SK-N-SH (cell line): Measurements from ENCODE around the gene WDR44. TPM values are rescaled to one million over a fixed set of nuclear protein-coding genes. Genes with fewer than 3 reads are reported as not detected.
A peak's percentile ranks its signal among the peaks of the same experiment; 100 is the strongest.

Experiments used
- CTCF ChIA-PET: fragments of 300-600, 350-600 bp; formaldehyde crosslinking; extraction: SDS; loops from one replicate; lab custom pipeline; 2021; lab: Yijun Ruan, JAX
- POLR2A ChIA-PET: fragments of 350-600 bp; sonication (Branson Sonifier 250); formaldehyde crosslinking; extraction: SDS; loops from one replicate; lab custom pipeline; 2020; ENCODE audit warnings: antibody characterized with exemption, inconsistent platforms; lab: Yijun Ruan, JAX
- DNase-seq: peaks from one replicate; pipeline ENCODE4 v3.0.0; 2012
- H2AFZ ChIP-seq: fragments of 200-600 bp; sonication (generic); 2 replicates; pipeline ENCODE4 v1.8.1; 2016; ENCODE audit warnings: antibody characterized with exemption, mild to moderate bottlenecking, low read depth
- H3F3A ChIP-seq: fragments of 200-600 bp; sonication (generic); replicated peaks from 2 replicates; pipeline ENCODE3; 2016; ENCODE audit warnings: antibody characterized with exemption, mild to moderate bottlenecking; ENCODE audit not compliant: insufficient read depth
- H3K27ac ChIP-seq, 2 experiments: fragments of 200-500 bp in 1 of 2; fragments of 200-600 bp in 1 of 2; sonication (Bioruptor generic) in 1 of 2; sonication (generic), shearing (Covaris generic) in 1 of 2; 2 replicates each; pipeline versions ENCODE4 v1.5.1 to v1.6.1; 2014 to 2016; ENCODE audit warnings: low read depth in 2 of 2, inconsistent platforms in 1 of 2, low read length in 1 of 2, mild to moderate bottlenecking in 1 of 2, mixed read lengths in 1 of 2
- H3K27me3 ChIP-seq: fragments of 200-600 bp; sonication (generic), shearing (Covaris generic); 2 replicates; pipeline ENCODE4 v1.6.1; 2016; ENCODE audit warnings: mixed run types; ENCODE audit not compliant: insufficient read depth
- H3K36me3 ChIP-seq, 2 experiments: fragments of 200-500 bp in 1 of 2; fragments of 200-600 bp in 1 of 2; sonication (Bioruptor generic) in 1 of 2; sonication (generic) in 1 of 2; replicated peaks in 1 of 2; 2 replicates each; pipeline versions ENCODE3 to v1.5.1; 2014 to 2016; ENCODE audit warnings: low read length in 1 of 2, mild to moderate bottlenecking in 1 of 2; ENCODE audit not compliant: insufficient read depth in 2 of 2, control insufficient read depth in 1 of 2
- H3K4me1 ChIP-seq, 2 experiments: fragments of 200-500 bp in 1 of 2; fragments of 200-600 bp in 1 of 2; sonication (Bioruptor generic) in 1 of 2; sonication (generic), shearing (Covaris generic) in 1 of 2; 2 replicates each; pipeline versions ENCODE4 v1.5.1 to v1.6.1; 2014 to 2016; ENCODE audit warnings: low read depth in 1 of 2, low read length in 1 of 2, mixed run types in 1 of 2; ENCODE audit not compliant: insufficient read depth in 2 of 2, control insufficient read depth in 1 of 2
- H3K4me2 ChIP-seq: fragments of 200-600 bp; sonication (generic), shearing (Covaris generic); 2 replicates; pipeline ENCODE4 v1.6.1; 2017; ENCODE audit warnings: mixed run types
- H3K4me3 ChIP-seq, 2 experiments: fragments of 200-500 bp in 1 of 2; fragments of 200-600 bp in 1 of 2; sonication (Bioruptor generic) in 1 of 2; sonication (generic), shearing (Covaris generic) in 1 of 2; 2 replicates each; pipeline versions ENCODE4 v1.5.1 to v1.8.1; 2014 to 2016; ENCODE audit warnings: low read depth in 2 of 2, inconsistent platforms in 1 of 2, low read length in 1 of 2, mild to moderate bottlenecking in 1 of 2, mixed read lengths in 1 of 2, moderate library complexity in 1 of 2
- H3K79me2 ChIP-seq: fragments of 200-600 bp; sonication (generic); 2 replicates; pipeline ENCODE4 v1.8.1; 2017; ENCODE audit warnings: mild to moderate bottlenecking; ENCODE audit not compliant: insufficient read depth
- H3K9ac ChIP-seq: fragments of 200-600 bp; sonication (generic); 2 replicates; pipeline ENCODE4 v1.6.1; 2017; ENCODE audit warnings: mixed run types
- H3K9me2 ChIP-seq: fragments of 200-600 bp; sonication (generic); 2 replicates; pipeline ENCODE4 v1.6.1; 2017; ENCODE audit warnings: mixed run types
- H3K9me3 ChIP-seq: fragments of 200-600 bp; sonication (generic); 2 replicates; pipeline ENCODE4 v1.6.1; 2017; ENCODE audit warnings: mixed run types, mild to moderate bottlenecking, moderate library complexity
- H4K20me1 ChIP-seq: fragments of 200-600 bp; sonication (generic); 2 replicates; pipeline ENCODE4 v1.6.1; 2017; ENCODE audit warnings: mild to moderate bottlenecking, mixed run types; ENCODE audit not compliant: insufficient read depth
- CHD2 ChIP-seq: fragments of 150-350 bp; IDR thresholded peaks from 2 replicates; pipeline ENCODE4 v1.6.1; 2018; ENCODE audit warnings: low read length; ENCODE audit not compliant: partially characterized antibody
- EP300 ChIP-seq, 2 experiments: IDR thresholded peaks; 2 replicates each; pipeline versions ENCODE4 v1.4.0 to v1.6.1; 2012; ENCODE audit warnings: borderline replicate concordance in 1 of 2, low read depth in 1 of 2, low read length in 1 of 2
- EZH2phosphoT487 ChIP-seq: fragments of 200-600 bp; sonication (generic); IDR thresholded peaks from 2 replicates; pipeline ENCODE4 v1.6.1; 2017; ENCODE audit warnings: low read depth, mixed run types, mild to moderate bottlenecking, antibody characterized with exemption, moderate library complexity, borderline replicate concordance
- FOSL2 ChIP-seq: IDR thresholded peaks from 2 replicates; pipeline ENCODE4 v1.4.0; 2012; ENCODE audit warnings: low read depth, mild to moderate bottlenecking, moderate library complexity, borderline replicate concordance
- GABPA ChIP-seq: IDR thresholded peaks from 2 replicates; pipeline ENCODE4 v1.4.0; 2012; ENCODE audit warnings: low read depth, mild to moderate bottlenecking
- MEF2A ChIP-seq: IDR thresholded peaks from 2 replicates; pipeline ENCODE4 v1.4.0; 2012; ENCODE audit warnings: low read depth, borderline replicate concordance
- MXI1 ChIP-seq: IDR thresholded peaks from 2 replicates; pipeline ENCODE4 v1.6.1; 2012; ENCODE audit warnings: mild to moderate bottlenecking, low read depth, low read length, improper control_type of control experiment
- POLR2AphosphoS5 ChIP-seq: IDR thresholded peaks from 2 replicates; pipeline ENCODE4 v1.6.1; 2012; ENCODE audit warnings: low read depth, low read length
- RAD21 ChIP-seq: IDR thresholded peaks from 2 replicates; pipeline ENCODE4 v1.6.1; 2012; ENCODE audit warnings: mild to moderate bottlenecking, low read length
- RCOR1 ChIP-seq: fragments of 150-350 bp; IDR thresholded peaks from 2 replicates; pipeline ENCODE4 v1.6.1; 2017; ENCODE audit warnings: antibody characterized with exemption, low read length
- RFX5 ChIP-seq: IDR thresholded peaks from 2 replicates; pipeline ENCODE4 v1.6.1; 2012; ENCODE audit warnings: mild to moderate bottlenecking, improper control_type of control experiment, low read length
- SIN3A ChIP-seq: IDR thresholded peaks from 2 replicates; pipeline ENCODE4 v1.6.1; 2012; ENCODE audit warnings: low read depth, mild to moderate bottlenecking, low read length, moderate library complexity, borderline replicate concordance
- TAF1 ChIP-seq: IDR thresholded peaks from 2 replicates; pipeline ENCODE4 v1.6.1; 2012; ENCODE audit warnings: low read depth, mild to moderate bottlenecking, low read length, moderate library complexity, borderline replicate concordance
- TCF12 ChIP-seq: IDR thresholded peaks from 2 replicates; pipeline ENCODE4 v1.4.0; 2012
- WGBS: methylation state at CpG from one replicate; pipeline ENCODE4 v1.1.6; 2017; ENCODE audit warnings: low lambda C conversion rate; 5-methylcytosine and 5-hydroxymethylcytosine counted together
- polyA plus RNA-seq, 3 experiments: library from polyadenylated mRNA; depleted of rRNA; stranded (reverse); fragments of >200 nt; gene quantifications; 2 replicates each; pipeline ENCODE4 v1.2.3, GENCODE V29; 2012
- TF ChIP-seq, protein P1 (sequence below): IDR thresholded peaks from 2 replicates; pipeline ENCODE4 v1.4.0; 2012; ENCODE audit warnings: low read depth, borderline replicate concordance
- TF ChIP-seq, protein P2 (sequence below): IDR thresholded peaks from 2 replicates; pipeline ENCODE4 v1.4.0; 2012; ENCODE audit warnings: low read depth, borderline replicate concordance
- TF ChIP-seq, protein P3 (sequence below): IDR thresholded peaks from 2 replicates; pipeline ENCODE4 v1.4.0; 2012; ENCODE audit warnings: low read depth

Gene WDR44
- polyA plus RNA-seq, 1 of the 3 experiments (the other 2 are of a cell fraction): 5.3 TPM

DNA sequence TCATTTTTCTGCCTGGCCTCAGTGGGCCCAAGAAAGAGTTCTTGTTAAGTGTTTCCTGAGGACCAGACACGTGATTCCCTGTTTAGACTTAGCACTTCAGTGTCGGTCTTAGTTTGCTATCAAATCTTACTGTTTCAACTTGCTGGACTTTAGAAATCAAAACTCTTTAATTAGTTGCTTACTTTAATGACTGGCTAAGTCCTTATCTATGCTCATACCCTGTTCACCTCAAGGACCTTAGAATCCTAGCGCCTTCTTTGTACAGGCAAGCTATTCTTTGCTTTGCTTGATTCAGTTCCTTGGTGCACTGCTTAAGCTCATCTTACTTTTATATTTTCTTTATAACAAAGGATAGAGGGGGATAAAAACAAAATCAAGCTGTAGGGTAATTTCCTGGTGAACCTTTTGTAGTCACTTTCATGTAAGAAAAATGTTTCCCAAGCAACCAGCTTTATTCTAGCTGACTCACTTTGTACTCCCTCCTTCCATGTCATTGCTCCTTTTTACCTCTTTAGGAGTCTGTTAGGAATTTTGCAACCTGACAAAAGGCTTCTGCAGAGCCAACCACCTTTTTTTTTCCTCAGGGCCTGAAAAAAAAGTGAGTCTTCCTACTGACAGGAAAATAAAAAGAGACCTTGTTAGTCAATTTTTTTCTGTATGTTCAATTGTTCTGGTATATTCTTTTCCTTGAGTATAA lies 14.7 kb downstream of the WDR44 start:
- Histone ChIP-seq H3K4me1 (peaks cover 0 to 4% of the 10 kb centered on the region in 2 experiments; a peak in 1 of 4 replicates), H3K9me3 (no peaks in the 10 kb centered on the region), H3K9me2 (no peaks in the 10 kb centered on the region), H3K27me3 (no peaks in the 10 kb centered on the region), H3K27ac (peak overlapping the region in 1 of 2 experiments; percentile 32; a peak in 2 of 4 replicates), H3K4me2 (0 out of 2 replicates have a peak overlapping the region, but pooled peaks have one; percentile 17), H3K9ac (no peak overlapping the region), H3K4me3 (no peak overlapping the region), H3K36me3 (no peaks in the 10 kb centered on the region), H4K20me1 (peaks cover 48% of the 10 kb centered on the region), H2AFZ (no peak overlapping the region), H3K79me2 (peaks cover 87% of the 10 kb centered on the region), H3F3A (no peaks in the 10 kb centered on the region)
- ChIA-PET POLR2A (no interaction called here), CTCF (no interaction called here)
- 47% methylated on average over 3 of the region's 3 CpGs for WGBS
- TF ChIP-seq GABPA (no peak), MEF2A (no peak), POLR2AphosphoS5 (no peak)
- DNase-seq: no peak

DNA sequence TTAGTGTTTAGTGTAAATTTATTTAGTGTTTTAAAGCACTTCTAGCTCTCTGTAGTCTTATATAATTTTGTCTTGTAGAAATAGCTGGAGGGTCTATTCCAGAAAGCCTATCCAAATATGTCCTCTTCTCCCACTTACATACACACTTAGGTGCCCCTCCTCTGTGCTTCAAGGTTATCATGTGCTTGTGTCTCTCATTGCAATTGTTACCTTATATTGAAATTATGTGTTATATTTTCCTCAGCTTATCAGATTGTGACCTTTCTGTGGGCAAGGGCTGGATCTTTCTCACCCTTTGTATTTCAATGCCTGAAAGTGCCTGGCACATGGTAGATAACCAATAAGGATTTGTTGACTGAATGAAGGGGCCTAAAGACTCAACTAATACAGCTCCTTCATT lies 18.4 kb downstream of the WDR44 start:
- DNase-seq: no peak
- H3K4me3 ChIP-seq: no peak overlapping the region
- POLR2A ChIA-PET: no interaction called here

More for the DNA sequence above, 18.4 kb downstream of the WDR44 start:
- H3K79me2 ChIP-seq: peaks cover 86% of the 10 kb centered on the region
- no peak overlapping the region for H3K27ac ChIP-seq
- H3K9ac ChIP-seq: no peak overlapping the region
- no peaks in the 10 kb centered on the region for H3K9me3 ChIP-seq
- no peaks in the 10 kb centered on the region; the same call in 1 of the 2 replicates for H3K27me3 ChIP-seq
- no peak overlapping the region for H3K4me2 ChIP-seq
- H4K20me1 ChIP-seq: peaks cover 38% of the 10 kb centered on the region
- no peaks in the 10 kb centered on the region for H3K9me2 ChIP-seq
- no peaks in the 10 kb centered on the region for H3K4me1 ChIP-seq
- H2AFZ ChIP-seq: no peak overlapping the region
- H3K36me3 ChIP-seq: no peaks in the 10 kb centered on the region
- CTCF ChIA-PET: no interaction called here
- TF ChIP-seq SIN3A: no peak
- TF ChIP-seq TAF1: no peak
- TF ChIP-seq, protein P1, sequence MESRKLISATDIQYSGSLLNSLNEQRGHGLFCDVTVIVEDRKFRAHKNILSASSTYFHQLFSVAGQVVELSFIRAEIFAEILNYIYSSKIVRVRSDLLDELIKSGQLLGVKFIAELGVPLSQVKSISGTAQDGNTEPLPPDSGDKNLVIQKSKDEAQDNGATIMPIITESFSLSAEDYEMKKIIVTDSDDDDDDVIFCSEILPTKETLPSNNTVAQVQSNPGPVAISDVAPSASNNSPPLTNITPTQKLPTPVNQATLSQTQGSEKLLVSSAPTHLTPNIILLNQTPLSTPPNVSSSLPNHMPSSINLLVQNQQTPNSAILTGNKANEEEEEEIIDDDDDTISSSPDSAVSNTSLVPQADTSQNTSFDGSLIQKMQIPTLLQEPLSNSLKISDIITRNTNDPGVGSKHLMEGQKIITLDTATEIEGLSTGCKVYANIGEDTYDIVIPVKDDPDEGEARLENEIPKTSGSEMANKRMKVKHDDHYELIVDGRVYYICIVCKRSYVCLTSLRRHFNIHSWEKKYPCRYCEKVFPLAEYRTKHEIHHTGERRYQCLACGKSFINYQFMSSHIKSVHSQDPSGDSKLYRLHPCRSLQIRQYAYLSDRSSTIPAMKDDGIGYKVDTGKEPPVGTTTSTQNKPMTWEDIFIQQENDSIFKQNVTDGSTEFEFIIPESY: no peak
- TF ChIP-seq EZH2phosphoT487: no peak
- no peak for TF ChIP-seq RAD21
- no peak for TF ChIP-seq MXI1
- TF ChIP-seq, protein P2, sequence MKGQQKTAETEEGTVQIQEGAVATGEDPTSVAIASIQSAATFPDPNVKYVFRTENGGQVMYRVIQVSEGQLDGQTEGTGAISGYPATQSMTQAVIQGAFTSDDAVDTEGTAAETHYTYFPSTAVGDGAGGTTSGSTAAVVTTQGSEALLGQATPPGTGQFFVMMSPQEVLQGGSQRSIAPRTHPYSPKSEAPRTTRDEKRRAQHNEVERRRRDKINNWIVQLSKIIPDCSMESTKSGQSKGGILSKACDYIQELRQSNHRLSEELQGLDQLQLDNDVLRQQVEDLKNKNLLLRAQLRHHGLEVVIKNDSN: no peak
- TF ChIP-seq RCOR1: no peak
- no peak for TF ChIP-seq CHD2
- TF ChIP-seq FOSL2: no peak
- TF ChIP-seq POLR2AphosphoS5: no peak
- TF ChIP-seq, protein P3, sequence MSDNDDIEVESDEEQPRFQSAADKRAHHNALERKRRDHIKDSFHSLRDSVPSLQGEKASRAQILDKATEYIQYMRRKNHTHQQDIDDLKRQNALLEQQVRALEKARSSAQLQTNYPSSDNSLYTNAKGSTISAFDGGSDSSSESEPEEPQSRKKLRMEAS: no peak
- TF ChIP-seq EP300 (IDR thresholded peaks at IDR 0.05; ENCODE audit: borderline replicate concordance in 1 of 2, low read depth in 1 of 2, low read length in 1 of 2): no peak
- no peak for TF ChIP-seq RFX5
- no peak for TF ChIP-seq TCF12
- H3F3A ChIP-seq: no peaks in the 10 kb centered on the region
